Measurements from ENCODE around the gene SH2D1B. TPM values are rescaled to one million over a fixed set of nuclear protein-coding genes. Genes with fewer than 3 reads are reported as not detected.

Gene SH2D1B
- total and polyA plus RNA-seq, 2 donors (not counting 3 experiments of a cell fraction or from before 2014, with no cell fraction given): not detected

DNA sequence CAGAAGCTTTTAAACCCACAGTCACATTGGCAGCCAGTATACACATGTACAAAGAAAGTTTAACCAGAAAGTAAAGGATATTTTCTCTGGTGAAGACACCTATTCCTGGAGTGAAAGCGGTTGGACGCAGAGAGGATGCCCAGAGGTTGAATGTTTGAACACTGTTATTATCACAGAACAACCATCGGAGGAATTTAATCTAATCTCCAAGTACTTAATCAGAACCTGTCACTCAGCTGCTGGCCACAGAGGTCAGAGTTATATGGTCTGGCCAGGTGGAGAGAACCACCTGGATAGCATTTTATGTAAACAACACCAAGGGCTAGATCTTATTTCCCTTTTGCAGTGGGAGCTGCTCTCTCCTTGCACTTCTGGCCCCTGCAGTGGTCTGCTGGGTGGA, 64.7 kb downstream of the SH2D1B start:
- Histone ChIP-seq H3K79me2 (ENCODE audit: control insufficient read depth, insufficient read depth, low read length) (no peaks in the 10 kb centered on the region), H3K36me3 (ENCODE audit: control insufficient read depth in 2 of 2, extremely low read depth in 1 of 2, insufficient read depth in 2 of 2, low read length in 2 of 2) (no peaks in the 10 kb centered on the region), H4K20me1 (replicated peaks; ENCODE audit: control insufficient read depth, extremely low read depth, insufficient read depth, low read length) (no peaks in the 10 kb centered on the region), H3K4me1 (ENCODE audit: control insufficient read depth, extremely low read depth, insufficient read depth, low read length) (peaks cover 20% of the 10 kb centered on the region), H3K9ac (replicated peaks; ENCODE audit: extremely low read depth, insufficient read depth, low read length) (no peak overlapping the region), H3K4me2 (ENCODE audit: insufficient read depth, low read length) (no peak overlapping the region), H3K27ac (ENCODE audit: insufficient read depth, low read depth, low read length) (no peak overlapping the region), H3K9me1 (replicated peaks; ENCODE audit: control insufficient read depth, extremely low read depth, insufficient read depth, low read length) (no peaks in the 10 kb centered on the region), H2AFZ (ENCODE audit: low read depth, low read length) (no peak overlapping the region), H3K4me3 (replicated peaks in 1 of 3; ENCODE audit: insufficient read depth in 1 of 3, low read depth in 1 of 3, low read length in 3 of 3) (no peak overlapping the region), H3K9me3 (replicated peaks; ENCODE audit: control insufficient read depth, insufficient read depth, low read length) (no peaks in the 10 kb centered on the region), H3K27me3 (ENCODE audit: control insufficient read depth in 2 of 2, insufficient read depth in 2 of 2, low read length in 2 of 2) (no peaks in the 10 kb centered on the region)
- intact Hi-C loops (cut with micrococcal nuclease): no loop called here
- no peak for TF ChIP-seq EZH2 (IDR thresholded peaks at IDR 0.05; ENCODE audit: borderline replicate concordance, low read depth, low read length, severe bottlenecking)
- no peak for TF ChIP-seq FOS (IDR thresholded peaks at IDR 0.05; ENCODE audit: borderline replicate concordance, insufficient read depth, low read length)
- TF ChIP-seq, protein P1, sequence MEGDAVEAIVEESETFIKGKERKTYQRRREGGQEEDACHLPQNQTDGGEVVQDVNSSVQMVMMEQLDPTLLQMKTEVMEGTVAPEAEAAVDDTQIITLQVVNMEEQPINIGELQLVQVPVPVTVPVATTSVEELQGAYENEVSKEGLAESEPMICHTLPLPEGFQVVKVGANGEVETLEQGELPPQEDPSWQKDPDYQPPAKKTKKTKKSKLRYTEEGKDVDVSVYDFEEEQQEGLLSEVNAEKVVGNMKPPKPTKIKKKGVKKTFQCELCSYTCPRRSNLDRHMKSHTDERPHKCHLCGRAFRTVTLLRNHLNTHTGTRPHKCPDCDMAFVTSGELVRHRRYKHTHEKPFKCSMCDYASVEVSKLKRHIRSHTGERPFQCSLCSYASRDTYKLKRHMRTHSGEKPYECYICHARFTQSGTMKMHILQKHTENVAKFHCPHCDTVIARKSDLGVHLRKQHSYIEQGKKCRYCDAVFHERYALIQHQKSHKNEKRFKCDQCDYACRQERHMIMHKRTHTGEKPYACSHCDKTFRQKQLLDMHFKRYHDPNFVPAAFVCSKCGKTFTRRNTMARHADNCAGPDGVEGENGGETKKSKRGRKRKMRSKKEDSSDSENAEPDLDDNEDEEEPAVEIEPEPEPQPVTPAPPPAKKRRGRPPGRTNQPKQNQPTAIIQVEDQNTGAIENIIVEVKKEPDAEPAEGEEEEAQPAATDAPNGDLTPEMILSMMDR (IDR thresholded peaks at IDR 0.05; ENCODE audit: extremely low read depth in 1 of 2, insufficient read depth in 1 of 2, low read depth in 1 of 2, low read length in 2 of 2): no peak
- TF ChIP-seq, protein P2, sequence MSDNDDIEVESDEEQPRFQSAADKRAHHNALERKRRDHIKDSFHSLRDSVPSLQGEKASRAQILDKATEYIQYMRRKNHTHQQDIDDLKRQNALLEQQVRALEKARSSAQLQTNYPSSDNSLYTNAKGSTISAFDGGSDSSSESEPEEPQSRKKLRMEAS (IDR thresholded peaks at IDR 0.05; ENCODE audit: insufficient read depth, insufficient read length): no peak
- TF ChIP-seq JUN (IDR thresholded peaks at IDR 0.05; ENCODE audit: borderline replicate concordance, insufficient read depth, insufficient read length, low read depth): no peak
- DNase-seq (ENCODE audit: low read depth, low spot score) (no peak), FAIRE-seq (no peak)
- dilution Hi-C loops (cut with MboI; ENCODE audit: extremely low pct_ligation_motif_present, low sequenced_read_pairs): no loop called here
- ChIA-PET CTCF (interaction anchor here (0.7 to 1.3 kb wide), 3 partner anchors 9 to 291 kb away, joined by 3 read pairs; no protein-coding TSS in a partner anchor), POLR2A (no interaction called here)
- BruUV-seq (replicated peaks): no TSS peak

Other genes starting within 250 kb of the SH2D1B start
- gene SPATA46, start 35.3 kb downstream of the SH2D1B start, total RNA-seq: not detected in 2 replicates
- not detected in 2 replicates for gene SPATA46, start 35.3 kb downstream of the SH2D1B start, polyA plus RNA-seq
- 3.8 and 4.2 TPM in 2 replicates for gene C1orf226, start 30.4 kb downstream of the SH2D1B start, total RNA-seq
- 1.8 and 2.5 TPM in 2 replicates for gene C1orf226, start 30.4 kb downstream of the SH2D1B start, polyA plus RNA-seq
- gene UHMK1, start 85.7 kb upstream of the SH2D1B start, total RNA-seq: 35.0 and 35.1 TPM in 2 replicates
- gene UHMK1, start 85.7 kb upstream of the SH2D1B start, polyA plus RNA-seq: 6.8 and 9.2 TPM in 2 replicates
- gene UAP1, start 149.6 kb upstream of the SH2D1B start, total RNA-seq: 89.8 and 91.5 TPM in 2 replicates
- gene UAP1, start 149.6 kb upstream of the SH2D1B start, polyA plus RNA-seq: 24.8 and 30.6 TPM in 2 replicates
- 22.7 and 30.8 TPM in 2 replicates for gene DDR2, start 220.3 kb upstream of the SH2D1B start, total RNA-seq
- gene DDR2, start 220.3 kb upstream of the SH2D1B start, polyA plus RNA-seq: 20.0 and 27.8 TPM in 2 replicates